ENCODE data around the gene PPP2R1B. TPM values are rescaled to one million over a fixed set of nuclear protein-coding genes. Genes with fewer than 3 reads are reported as not detected.
A peak's percentile ranks its signal among the peaks of the same experiment; 100 is the strongest.

PPP2R1B gene
- total RNA-seq, 4 donors from 2014 or later, result 11.1 to 21.9 (median 20.5) TPM

- no peak for ATAC-seq
- Histone ChIP-seq H3K9me3 (no peaks in the 10 kb centered on the region), H3K36me3 (peaks cover 0 to 57% of the 10 kb centered on the region in 2 donors), H3K4me1 (peaks cover 0 to 37% (median 26%) of the 10 kb centered on the region in 3 donors), H3K4me3 (no peak overlapping the region), H3K27me3 (no peaks in the 10 kb centered on the region), H3K27ac (peak overlapping the region in 1 of 4 donors; percentile 23)
- no peak for TF ChIP-seq EP300 (IDR thresholded peaks at IDR 0.05)
- TF ChIP-seq POLR2AphosphoS5 (IDR thresholded peaks at IDR 0.05), result no peak
- TF ChIP-seq POLR2A (IDR thresholded peaks at IDR 0.05), result no peak
- no peak for TF ChIP-seq CTCF (IDR thresholded peaks at IDR 0.05)
- 86% methylated on average over 4 of the region's 7 CpGs; no CpG with 5 or more reads in 1 of the 2 donors for WGBS, 2 donors (ENCODE audit: low coverage in 1 of 2)
Observed at GRCh38 chr11:111727431-111727830, 38.8 kb downstream of the PPP2R1B start.

- Histone ChIP-seq H3K36me3 (peaks cover 0 to 68% of the 10 kb centered on the region in 2 donors), H3K27me3 (no peaks in the 10 kb centered on the region), H3K4me1 (peaks cover 0 to 26% (median 16%) of the 10 kb centered on the region in 3 donors), H3K4me3 (no peak overlapping the region), H3K27ac (no peak overlapping the region), H3K9me3 (no peaks in the 10 kb centered on the region)
- TF ChIP-seq POLR2AphosphoS5 (IDR thresholded peaks at IDR 0.05), result no peak
- TF ChIP-seq EP300 (IDR thresholded peaks at IDR 0.05), result no peak
- TF ChIP-seq POLR2A (IDR thresholded peaks at IDR 0.05), result no peak
- TF ChIP-seq CTCF (IDR thresholded peaks at IDR 0.05), result no peak
- ATAC-seq, result no peak
- 100% methylated on average over 3 of the region's 9 CpGs; no CpG with 5 or more reads in 1 of the 2 donors for WGBS, 2 donors (ENCODE audit: low coverage in 1 of 2)
Observed at GRCh38 chr11:111726301-111726713, 39.9 kb downstream of the PPP2R1B start.

GRCh38 chr11:111725621-111726020 lies 40.6 kb downstream of the PPP2R1B start:
- Histone ChIP-seq H3K36me3 (peaks cover 0 to 75% of the 10 kb centered on the region in 2 donors), H3K27me3 (no peaks in the 10 kb centered on the region), H3K27ac (no peak overlapping the region), H3K4me3 (no peak overlapping the region), H3K4me1 (peaks cover 0 to 19% (median 12%) of the 10 kb centered on the region in 3 donors), H3K9me3 (no peaks in the 10 kb centered on the region)
- no peak for ATAC-seq
- no peak for TF ChIP-seq EP300 (IDR thresholded peaks at IDR 0.05)
- TF ChIP-seq POLR2AphosphoS5 (IDR thresholded peaks at IDR 0.05), result no peak
- no peak for TF ChIP-seq POLR2A (IDR thresholded peaks at IDR 0.05)
- no peak for TF ChIP-seq CTCF (IDR thresholded peaks at IDR 0.05)
- 70 to 79% methylated on average over 7 to 8 of the region's 10 CpGs for WGBS, 2 donors (ENCODE audit: low coverage in 1 of 2)

GRCh38 chr11:111724615-111725129 lies 41.5 kb downstream of the PPP2R1B start:
- no peak overlapping the region for H3K27ac ChIP-seq
- TF ChIP-seq EP300 (IDR thresholded peaks at IDR 0.05) (no peak), POLR2AphosphoS5 (IDR thresholded peaks at IDR 0.05) (no peak), CTCF (IDR thresholded peaks at IDR 0.05) (no peak), POLR2A (IDR thresholded peaks at IDR 0.05) (no peak)
- no peaks in the 10 kb centered on the region for H3K27me3 ChIP-seq
- H3K9me3 ChIP-seq, result no peaks in the 10 kb centered on the region
- no peak overlapping the region for H3K4me3 ChIP-seq
- 60 to 80% methylated on average over 1 to 5 of the region's 11 CpGs for WGBS, 2 donors (ENCODE audit: low coverage in 1 of 2)
- peaks cover 0 to 84% of the 10 kb centered on the region in 2 donors for H3K36me3 ChIP-seq
- no peak for ATAC-seq
- H3K4me1 ChIP-seq, result peaks cover 0 to 9% (median 5%) of the 10 kb centered on the region in 3 donors

- 40% methylated on average over 1 of the region's 15 CpGs; no CpG with 5 or more reads in 1 of the 2 donors for WGBS, 2 donors (ENCODE audit: low coverage in 1 of 2)
- H3K9me3 ChIP-seq, result no peaks in the 10 kb centered on the region
- H3K36me3 ChIP-seq, result peaks cover 0 to 88% of the 10 kb centered on the region in 2 donors
- H3K27ac ChIP-seq, result no peak overlapping the region
- H3K4me1 ChIP-seq, result peaks cover 4 to 11% (median 5%) of the 10 kb centered on the region in 3 donors
- no peaks in the 10 kb centered on the region for H3K27me3 ChIP-seq
- H3K4me3 ChIP-seq, result no peak overlapping the region
- ATAC-seq, result no peak
- TF ChIP-seq POLR2A (IDR thresholded peaks at IDR 0.05) (no peak), EP300 (IDR thresholded peaks at IDR 0.05) (no peak), CTCF (IDR thresholded peaks at IDR 0.05) (no peak), POLR2AphosphoS5 (IDR thresholded peaks at IDR 0.05) (no peak)
Observed at GRCh38 chr11:111723595-111723994, 42.6 kb downstream of the PPP2R1B start.
